Measurements from ENCODE around the gene LYZ.

The LYZ gene

GRCh38 chr12:69343885-69344612 lies 4.1 kb upstream of the LYZ start:
- H3K9ac ChIP-seq (ENCODE audit: insufficient read length): no peak overlapping the region
- H3K36me3 ChIP-seq (ENCODE audit: insufficient read depth, low read length): no peaks in the 10 kb centered on the region
- DNase-seq (ENCODE audit: low read depth, low spot score): no peak
- no peak overlapping the region for H3K4me3 ChIP-seq
- no peaks in the 10 kb centered on the region for H3K9me3 ChIP-seq (ENCODE audit: low read depth, low read length)
- no peak overlapping the region for H3K27ac ChIP-seq
- no peak for TF ChIP-seq EZH2 (IDR thresholded peaks at IDR 0.05)
- TF ChIP-seq FOXP2 (optimal IDR thresholded peaks at IDR 0.05; ENCODE audit: control extremely low read depth, extremely low read length, insufficient read depth): no peak
- TF ChIP-seq POLR2AphosphoS5 (IDR thresholded peaks at IDR 0.05; ENCODE audit: borderline replicate concordance, low read depth, low read length): no peak

- Histone ChIP-seq H3K27ac (no peak overlapping the region), H3K36me3 (ENCODE audit: insufficient read depth, low read length) (no peaks in the 10 kb centered on the region), H3K4me3 (no peak overlapping the region), H3K9ac (ENCODE audit: insufficient read length) (no peak overlapping the region), H3K9me3 (ENCODE audit: low read depth, low read length) (no peaks in the 10 kb centered on the region)
- DNase-seq (ENCODE audit: low read depth, low spot score): no peak
- TF ChIP-seq FOXP2 (optimal IDR thresholded peaks at IDR 0.05; ENCODE audit: control extremely low read depth, extremely low read length, insufficient read depth) (no peak), POLR2AphosphoS5 (IDR thresholded peaks at IDR 0.05; ENCODE audit: borderline replicate concordance, low read depth, low read length) (no peak), EZH2 (IDR thresholded peaks at IDR 0.05) (no peak)
Observed at GRCh38 chr12:69345077-69345476, 3.1 kb upstream of the LYZ start.

DNA sequence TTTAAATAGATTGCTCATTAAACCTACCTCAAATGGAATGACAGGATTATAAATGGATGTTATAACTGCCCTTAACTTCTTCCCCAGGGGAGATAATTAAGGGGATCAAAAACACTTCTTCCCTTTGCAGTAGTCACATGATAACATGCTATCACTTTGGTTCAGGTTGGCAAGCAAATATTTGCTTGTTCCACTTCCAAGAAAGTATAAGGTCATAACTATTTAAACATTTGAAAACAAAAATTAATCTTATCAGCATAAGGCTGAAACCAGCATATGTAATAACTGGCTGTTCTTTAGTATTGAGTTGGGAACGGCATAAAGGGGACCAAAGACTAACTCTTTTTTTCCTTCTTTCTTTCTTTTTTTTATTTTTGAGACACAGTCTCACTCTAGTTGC lies 2.4 kb upstream of the LYZ start:
- Histone ChIP-seq H3K27ac (no peak overlapping the region), H3K36me3 (ENCODE audit: insufficient read depth, low read length) (no peaks in the 10 kb centered on the region), H3K4me3 (no peak overlapping the region), H3K9ac (ENCODE audit: insufficient read length) (no peak overlapping the region), H3K9me3 (ENCODE audit: low read depth, low read length) (no peaks in the 10 kb centered on the region)
- DNase-seq (ENCODE audit: low read depth, low spot score): no peak
- TF ChIP-seq POLR2AphosphoS5 (IDR thresholded peaks at IDR 0.05; ENCODE audit: borderline replicate concordance, low read depth, low read length) (no peak), EZH2 (IDR thresholded peaks at IDR 0.05) (no peak), FOXP2 (optimal IDR thresholded peaks at IDR 0.05; ENCODE audit: control extremely low read depth, extremely low read length, insufficient read depth) (no peak)

DNA sequence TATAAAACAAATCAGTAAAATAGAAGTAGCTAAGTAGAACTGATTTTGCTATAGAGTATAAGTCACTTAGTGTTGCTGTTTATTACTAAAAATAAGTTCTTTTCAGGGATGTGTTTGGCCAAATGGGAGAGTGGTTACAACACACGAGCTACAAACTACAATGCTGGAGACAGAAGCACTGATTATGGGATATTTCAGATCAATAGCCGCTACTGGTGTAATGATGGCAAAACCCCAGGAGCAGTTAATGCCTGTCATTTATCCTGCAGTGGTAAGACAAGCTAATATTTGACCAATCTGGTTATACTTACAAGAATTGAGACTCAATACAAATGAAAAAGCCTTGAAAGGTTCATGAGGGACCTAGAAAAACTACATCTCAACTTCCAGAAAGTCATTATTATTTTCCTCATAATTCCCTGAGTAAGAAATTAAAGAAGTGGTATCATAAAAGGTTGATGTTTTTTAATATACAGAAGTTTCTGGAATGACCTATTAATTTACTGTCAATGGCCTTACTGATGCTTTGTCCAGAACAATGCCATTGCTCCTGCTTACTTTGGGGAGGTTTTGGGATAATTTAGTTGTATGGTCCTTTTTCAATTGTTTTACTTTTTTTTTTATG lies 1.9 kb downstream of the LYZ start:
- no peak for TF ChIP-seq EZH2 (IDR thresholded peaks at IDR 0.05)
- Histone ChIP-seq H3K4me3 (no peak overlapping the region), H3K36me3 (ENCODE audit: insufficient read depth, low read length) (no peaks in the 10 kb centered on the region), H3K9ac (ENCODE audit: insufficient read length) (no peak overlapping the region), H3K27ac (no peak overlapping the region), H3K9me3 (ENCODE audit: low read depth, low read length) (no peaks in the 10 kb centered on the region)
- no peak for DNase-seq (ENCODE audit: low read depth, low spot score)

DNA sequence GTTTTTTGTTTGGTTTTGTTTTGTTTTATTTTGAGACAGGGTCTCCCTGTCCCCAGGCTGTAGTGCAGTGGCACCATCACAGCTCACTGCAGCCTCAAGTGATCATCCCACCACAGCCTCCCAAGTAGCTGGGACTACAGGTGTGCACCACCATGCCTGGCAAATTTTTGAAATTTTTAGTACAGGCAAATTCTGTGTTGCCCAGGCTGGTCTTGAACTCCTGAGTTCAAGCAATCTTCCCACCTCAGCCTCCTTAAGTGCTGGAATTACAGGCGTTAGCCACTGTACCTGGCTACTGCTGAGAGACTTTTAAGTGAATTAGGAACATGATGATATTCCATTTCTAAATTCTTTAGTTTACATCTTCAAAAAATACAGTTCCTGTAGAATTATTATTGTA lies 2.6 kb downstream of the LYZ start:
- H3K36me3 ChIP-seq (ENCODE audit: insufficient read depth, low read length): no peaks in the 10 kb centered on the region
- no peak for DNase-seq (ENCODE audit: low read depth, low spot score)
- no peak for TF ChIP-seq POLR2AphosphoS5 (IDR thresholded peaks at IDR 0.05; ENCODE audit: borderline replicate concordance, low read depth, low read length)
- TF ChIP-seq FOXP2 (optimal IDR thresholded peaks at IDR 0.05; ENCODE audit: control extremely low read depth, extremely low read length, insufficient read depth): no peak
- TF ChIP-seq EZH2 (IDR thresholded peaks at IDR 0.05): no peak
- H3K27ac ChIP-seq: no peak overlapping the region
- H3K4me3 ChIP-seq: no peak overlapping the region
- no peaks in the 10 kb centered on the region for H3K9me3 ChIP-seq (ENCODE audit: low read depth, low read length)
- no peak overlapping the region for H3K9ac ChIP-seq (ENCODE audit: insufficient read length)

- no peak overlapping the region for H3K4me3 ChIP-seq
- no peak for DNase-seq (ENCODE audit: low read depth, low spot score)
- H3K9ac ChIP-seq (ENCODE audit: insufficient read length): no peak overlapping the region
- H3K36me3 ChIP-seq (ENCODE audit: insufficient read depth, low read length): no peaks in the 10 kb centered on the region
- no peak overlapping the region for H3K27ac ChIP-seq
- TF ChIP-seq FOXP2 (optimal IDR thresholded peaks at IDR 0.05; ENCODE audit: control extremely low read depth, extremely low read length, insufficient read depth): no peak
- no peak for TF ChIP-seq POLR2AphosphoS5 (IDR thresholded peaks at IDR 0.05; ENCODE audit: borderline replicate concordance, low read depth, low read length)
- no peak for TF ChIP-seq EZH2 (IDR thresholded peaks at IDR 0.05)
- no peaks in the 10 kb centered on the region for H3K9me3 ChIP-seq (ENCODE audit: low read depth, low read length)
Observed at GRCh38 chr12:69351462-69352236, 3.5 kb downstream of the LYZ start.

DNA sequence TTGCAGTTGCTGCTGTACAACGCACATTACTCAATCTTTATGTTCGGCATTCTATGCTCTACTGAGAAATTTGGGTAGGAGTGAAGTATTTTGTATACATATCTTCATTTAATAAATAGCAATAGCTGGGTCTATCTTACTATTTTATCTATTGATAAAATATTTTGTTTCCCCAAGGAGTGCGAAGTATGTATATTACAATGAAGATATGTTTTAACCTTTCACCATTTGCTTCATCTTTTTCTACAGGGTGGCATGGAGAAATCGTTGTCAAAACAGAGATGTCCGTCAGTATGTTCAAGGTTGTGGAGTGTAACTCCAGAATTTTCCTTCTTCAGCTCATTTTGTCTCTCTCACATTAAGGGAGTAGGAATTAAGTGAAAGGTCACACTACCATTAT lies 4.7 kb downstream of the LYZ start:
- H3K4me3 ChIP-seq: no peak overlapping the region
- TF ChIP-seq POLR2AphosphoS5 (IDR thresholded peaks at IDR 0.05; ENCODE audit: borderline replicate concordance, low read depth, low read length): no peak
- no peak for TF ChIP-seq FOXP2 (optimal IDR thresholded peaks at IDR 0.05; ENCODE audit: control extremely low read depth, extremely low read length, insufficient read depth)
- TF ChIP-seq EZH2 (IDR thresholded peaks at IDR 0.05): no peak
- H3K9ac ChIP-seq (ENCODE audit: insufficient read length): no peak overlapping the region
- no peaks in the 10 kb centered on the region for H3K9me3 ChIP-seq (ENCODE audit: low read depth, low read length)
- H3K36me3 ChIP-seq (ENCODE audit: insufficient read depth, low read length): no peaks in the 10 kb centered on the region
- H3K27ac ChIP-seq: no peak overlapping the region
- DNase-seq (ENCODE audit: low read depth, low spot score): no peak

- Histone ChIP-seq H3K4me3 (no peak overlapping the region), H3K9me3 (ENCODE audit: low read depth, low read length) (no peaks in the 10 kb centered on the region), H3K9ac (ENCODE audit: insufficient read length) (no peak overlapping the region), H3K36me3 (ENCODE audit: insufficient read depth, low read length) (no peaks in the 10 kb centered on the region), H3K27ac (no peak overlapping the region)
- TF ChIP-seq POLR2AphosphoS5 (IDR thresholded peaks at IDR 0.05; ENCODE audit: borderline replicate concordance, low read depth, low read length) (no peak), EZH2 (IDR thresholded peaks at IDR 0.05) (no peak), FOXP2 (optimal IDR thresholded peaks at IDR 0.05; ENCODE audit: control extremely low read depth, extremely low read length, insufficient read depth) (no peak)
- no peak for DNase-seq (ENCODE audit: low read depth, low spot score)
Observed at GRCh38 chr12:69354172-69354555, 6.0 kb downstream of the LYZ start.
